K562 treated with DMSO at 1 percent for 12 hours (cell line): Measurements from ENCODE around the gene STXBP4. TPM values are rescaled to one million over a fixed set of nuclear protein-coding genes. Genes with fewer than 3 reads are reported as not detected.

Experiments
- total RNA-seq: library from RNA; unstranded; fragments of 300-600 nt; gene quantifications from 2 replicates; pipeline ENCODE4 v1.2.3, GENCODE V29; 2022; ENCODE audit not compliant: insufficient read depth

STXBP4 gene
- 0.91 and 2.4 TPM in 2 replicates for total RNA-seq

DNA sequence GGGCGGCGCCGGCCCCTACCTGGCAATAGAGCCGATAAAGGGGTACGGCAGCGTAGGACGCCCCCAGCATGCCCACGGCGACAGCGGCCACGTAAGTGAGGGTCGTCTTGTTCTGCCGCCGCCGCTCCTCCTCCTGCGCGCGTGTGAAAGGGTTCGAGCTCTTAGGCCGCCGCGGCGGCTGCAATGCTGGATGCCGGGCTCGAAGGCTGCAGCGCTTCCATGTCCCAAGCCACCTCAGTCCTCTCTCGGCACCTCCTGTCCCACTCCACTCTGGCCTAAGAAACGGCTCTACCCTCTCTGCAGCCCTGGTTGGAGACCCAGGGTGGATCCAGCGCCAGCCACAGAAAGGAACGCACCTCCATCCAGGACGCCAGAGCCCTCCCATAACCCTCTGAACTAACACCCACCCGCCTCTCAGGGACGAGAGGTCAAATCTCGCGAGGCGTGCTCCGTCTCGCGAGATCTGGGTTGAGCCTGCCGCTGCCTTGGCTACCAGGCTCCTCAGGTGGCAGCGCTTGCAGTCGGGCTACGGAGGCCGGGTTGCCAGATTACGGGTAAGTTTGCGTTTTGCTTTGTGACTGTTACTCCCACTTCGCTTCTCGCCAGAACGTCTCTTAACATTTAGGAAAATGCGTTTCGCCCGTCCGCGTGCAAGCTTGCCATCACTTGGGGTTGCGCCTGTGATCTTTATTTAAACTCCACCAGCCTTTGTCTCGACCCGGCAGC, at the start of gene STXBP4, which contains the start of gene COX11:
Gene STXBP4, plus strand, starts transcription at position 504 of the 726 bp plus-strand sequence. CDS start 17,455 bp downstream, outside the sequence.
Gene COX11, minus strand, starts transcription at position 393 of the 726 bp plus-strand sequence. Its CDS starts 8 bp downstream, at position 385.

Other genes starting within 250 kb of the STXBP4 start
- 17.4 and 31.0 TPM in 2 replicates for gene TOM1L1, start 67.9 kb upstream of the STXBP4 start, total RNA-seq
- 52.7 and 78.0 TPM in 2 replicates for gene COX11, start 111 bp upstream of the STXBP4 start, total RNA-seq